GM15510 (cell line): Measurements from ENCODE around the gene HLCS.

Experiments used
- POLR2A ChIP-seq: IDR thresholded peaks from 3 replicates; pipeline ENCODE4 v1.6.1; 2011; ENCODE audit warnings: borderline replicate concordance; ENCODE audit not compliant: insufficient read length; ENCODE audit errors: extremely low read depth

The HLCS gene

GRCh38 chr21:36966821-36967768 is 626 bp upstream of the HLCS start:
- peak; percentile 35 for TF ChIP-seq POLR2A

GRCh38 chr21:36965720-36966065 is 776 bp downstream of the HLCS start:
- TF ChIP-seq POLR2A: no peak

- TF ChIP-seq POLR2A: no peak
These were observed 1.4 kb downstream of the HLCS start for GRCh38 chr21:36964827-36965719.

- no peak for TF ChIP-seq POLR2A
These were observed 2.1 kb downstream of the HLCS start for GRCh38 chr21:36964398-36964797.

- no peak for TF ChIP-seq POLR2A
These were observed 4.2 kb downstream of the HLCS start for GRCh38 chr21:36962098-36962780.

- no peak for TF ChIP-seq POLR2A
These were observed 5.7 kb downstream of the HLCS start for GRCh38 chr21:36960676-36961284.

- TF ChIP-seq POLR2A: no peak
These were observed 7.2 kb downstream of the HLCS start for GRCh38 chr21:36959020-36959835.

GRCh38 chr21:36955783-36956182 is 10.7 kb downstream of the HLCS start:
- no peak for TF ChIP-seq POLR2A

- no peak for TF ChIP-seq POLR2A
These were observed 17.0 kb downstream of the HLCS start for GRCh38 chr21:36949171-36950141.

GRCh38 chr21:36948686-36949085 is 17.8 kb downstream of the HLCS start:
- TF ChIP-seq POLR2A: no peak

- TF ChIP-seq POLR2A: no peak
These were observed 19.5 kb downstream of the HLCS start for GRCh38 chr21:36946949-36947356.

- no peak for TF ChIP-seq POLR2A
These were observed 20.9 kb downstream of the HLCS start for GRCh38 chr21:36945496-36946138.
